MCF 10A (cell line): ENCODE results near the gene QSER1. TPM values are rescaled to one million over a fixed set of nuclear protein-coding genes. Genes with fewer than 3 reads are reported as not detected.
A peak's percentile ranks its signal among the peaks of the same experiment; 100 is the strongest.

Experiments
- BruUV-seq: library from RNA; stranded (reverse); fragments of 400-500 nt; replicated peaks from 2 replicates; lab custom pipeline; 2021; lab: Mats Ljungman, UMichigan
- CTCF ChIA-PET: fragments of 300-600 bp; sonication (Branson Sonifier 250); formaldehyde crosslinking; extraction: SDS; loops from one replicate; lab custom pipeline; 2021; ENCODE audit warnings: antibody characterized with exemption, inconsistent platforms; lab: Yijun Ruan, JAX
- POLR2A ChIA-PET: fragments of 300-600, 350-650 bp; sonication (Branson Sonifier 250); formaldehyde crosslinking; extraction: SDS; loops from one replicate; lab custom pipeline; 2020; ENCODE audit warnings: antibody characterized with exemption, inconsistent platforms; lab: Yijun Ruan, JAX
- DNase-seq: peaks from one replicate; pipeline ENCODE4 v3.0.0-alpha.2; 2018; ENCODE audit not compliant: unreplicated experiment
- H3K27ac Mint-ChIP-seq: one replicate; pipeline ENCODE4 v1.8.0; 2022; ENCODE audit warnings: mild to moderate bottlenecking, low read depth, mixed read lengths; ENCODE audit not compliant: unreplicated experiment
- H3K27me3 Mint-ChIP-seq: one replicate; pipeline ENCODE4 v1.8.0; 2022; ENCODE audit warnings: mixed read lengths; ENCODE audit not compliant: insufficient read depth, unreplicated experiment
- H3K36me3 Mint-ChIP-seq: one replicate; pipeline ENCODE4 v1.8.0; 2022; ENCODE audit warnings: mild to moderate bottlenecking, moderate library complexity, mixed read lengths; ENCODE audit not compliant: insufficient read depth, unreplicated experiment
- H3K4me1 Mint-ChIP-seq: one replicate; pipeline ENCODE4 v1.8.0; 2022; ENCODE audit warnings: mixed read lengths; ENCODE audit not compliant: insufficient read depth, unreplicated experiment
- H3K4me3 Mint-ChIP-seq: one replicate; pipeline ENCODE4 v1.8.0; 2022; ENCODE audit warnings: mild to moderate bottlenecking, moderate library complexity, mixed read lengths; ENCODE audit not compliant: unreplicated experiment
- H3K9me3 Mint-ChIP-seq: one replicate; pipeline ENCODE4 v1.8.0; 2022; ENCODE audit warnings: mixed read lengths; ENCODE audit not compliant: unreplicated experiment
- intact Hi-C: fragments of 100-400 bp; cut with micrococcal nuclease; formaldehyde crosslinking; loops from 2 replicates; pipeline ENCODE4 v1.14.1; 2022
- total RNA-seq: library from RNA; stranded (reverse); gene quantifications from 2 replicates; pipeline ENCODE4 v1.2.3, GENCODE V29; 2022
- TF ChIP-seq, protein P1 (sequence below): fragments of 200-600 bp; IDR thresholded peaks from one replicate; pipeline ENCODE4 v1.8.0; 2022; ENCODE audit warnings: antibody characterized with exemption, mild to moderate bottlenecking; ENCODE audit not compliant: unreplicated experiment

Gene QSER1
- total RNA-seq, 1 experiment from 2014 or later = 39.3 TPM

DNA sequence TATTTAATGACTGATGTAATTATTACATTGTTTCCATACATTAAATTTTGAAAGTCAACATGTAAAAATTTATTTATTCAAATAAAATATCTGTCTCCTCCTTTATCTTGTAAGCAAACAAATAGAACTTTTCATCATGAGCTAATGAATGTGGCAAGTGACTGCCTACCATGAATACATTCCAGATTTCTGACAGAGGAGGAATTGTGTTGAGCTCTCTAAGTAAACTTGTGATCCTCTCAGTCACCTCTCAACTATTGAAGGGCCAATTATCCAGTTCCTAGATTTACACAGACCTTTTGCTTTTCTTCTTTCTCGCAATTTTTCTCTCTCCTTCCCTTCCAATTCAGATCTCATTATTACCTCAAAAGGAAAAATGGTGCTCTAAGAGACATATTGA, 41.4 kb upstream of the QSER1 start:
- CTCF ChIA-PET = interaction anchor here (1.2 kb wide), 1 partner anchor 26 kb away, joined by 4 read pairs; no protein-coding TSS in a partner anchor
- Mint-ChIP-seq H3K9me3 (no peaks in the 10 kb centered on the region), H3K27ac (peak overlapping the region; percentile 82), H3K4me3 (no peak overlapping the region), H3K36me3 (peaks cover 7% of the 10 kb centered on the region), H3K27me3 (no peaks in the 10 kb centered on the region), H3K4me1 (peaks cover 13% of the 10 kb centered on the region)
- no TSS peak for BruUV-seq
- no peak for DNase-seq
- TF ChIP-seq, protein P1, sequence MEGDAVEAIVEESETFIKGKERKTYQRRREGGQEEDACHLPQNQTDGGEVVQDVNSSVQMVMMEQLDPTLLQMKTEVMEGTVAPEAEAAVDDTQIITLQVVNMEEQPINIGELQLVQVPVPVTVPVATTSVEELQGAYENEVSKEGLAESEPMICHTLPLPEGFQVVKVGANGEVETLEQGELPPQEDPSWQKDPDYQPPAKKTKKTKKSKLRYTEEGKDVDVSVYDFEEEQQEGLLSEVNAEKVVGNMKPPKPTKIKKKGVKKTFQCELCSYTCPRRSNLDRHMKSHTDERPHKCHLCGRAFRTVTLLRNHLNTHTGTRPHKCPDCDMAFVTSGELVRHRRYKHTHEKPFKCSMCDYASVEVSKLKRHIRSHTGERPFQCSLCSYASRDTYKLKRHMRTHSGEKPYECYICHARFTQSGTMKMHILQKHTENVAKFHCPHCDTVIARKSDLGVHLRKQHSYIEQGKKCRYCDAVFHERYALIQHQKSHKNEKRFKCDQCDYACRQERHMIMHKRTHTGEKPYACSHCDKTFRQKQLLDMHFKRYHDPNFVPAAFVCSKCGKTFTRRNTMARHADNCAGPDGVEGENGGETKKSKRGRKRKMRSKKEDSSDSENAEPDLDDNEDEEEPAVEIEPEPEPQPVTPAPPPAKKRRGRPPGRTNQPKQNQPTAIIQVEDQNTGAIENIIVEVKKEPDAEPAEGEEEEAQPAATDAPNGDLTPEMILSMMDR = no peak
- intact Hi-C loops = no loop called here
- POLR2A ChIA-PET = interaction anchor here (1.1 to 2.9 kb wide), 4 partner anchors 12 to 42 kb away, joined by 3 to 28 read pairs (median 8); partner anchors contain the start of genes PRRG4 and QSER1

DNA sequence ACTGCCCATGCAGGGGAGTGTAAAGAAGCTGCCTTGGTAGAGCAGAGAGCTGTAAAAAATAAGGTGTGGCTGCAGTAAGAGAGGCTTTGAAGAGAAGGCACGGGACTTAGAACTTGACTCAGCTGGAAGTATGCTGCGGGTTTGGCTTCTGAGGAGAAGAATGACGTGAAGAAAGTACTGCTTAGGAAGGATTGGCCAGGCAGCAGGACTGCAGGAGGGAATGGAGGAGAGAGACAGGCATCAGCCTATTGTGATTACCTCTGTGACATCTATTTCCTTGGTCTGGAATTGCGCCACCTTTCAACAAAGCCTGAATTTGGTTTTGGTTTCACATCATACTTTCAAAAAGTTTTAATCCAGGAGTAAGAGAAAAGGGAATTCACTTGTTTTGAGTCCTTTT, 40.4 kb upstream of the QSER1 start:
- peaks cover 7% of the 10 kb centered on the region for H3K36me3 Mint-ChIP-seq
- DNase-seq = peak; percentile 75
- BruUV-seq = no TSS peak
- H3K27me3 Mint-ChIP-seq = no peaks in the 10 kb centered on the region
- peak overlapping the region; percentile 57 for H3K4me3 Mint-ChIP-seq
- intact Hi-C loops = no loop called here
- TF ChIP-seq, protein P1 = no peak
- POLR2A ChIA-PET = interaction anchor here (0.5 to 2.9 kb wide), 13 partner anchors 10 to 465 kb away, joined by 3 to 28 read pairs (median 4); partner anchors contain the start of genes PRRG4 and QSER1
- peaks cover 13% of the 10 kb centered on the region for H3K4me1 Mint-ChIP-seq
- H3K9me3 Mint-ChIP-seq = no peaks in the 10 kb centered on the region
- CTCF ChIA-PET = interaction anchor here (0.6 to 1.2 kb wide), 2 partner anchors 27 to 915 kb away, joined by 3 to 4 read pairs; no protein-coding TSS in a partner anchor
- peak overlapping the region; percentile 82 for H3K27ac Mint-ChIP-seq

DNA sequence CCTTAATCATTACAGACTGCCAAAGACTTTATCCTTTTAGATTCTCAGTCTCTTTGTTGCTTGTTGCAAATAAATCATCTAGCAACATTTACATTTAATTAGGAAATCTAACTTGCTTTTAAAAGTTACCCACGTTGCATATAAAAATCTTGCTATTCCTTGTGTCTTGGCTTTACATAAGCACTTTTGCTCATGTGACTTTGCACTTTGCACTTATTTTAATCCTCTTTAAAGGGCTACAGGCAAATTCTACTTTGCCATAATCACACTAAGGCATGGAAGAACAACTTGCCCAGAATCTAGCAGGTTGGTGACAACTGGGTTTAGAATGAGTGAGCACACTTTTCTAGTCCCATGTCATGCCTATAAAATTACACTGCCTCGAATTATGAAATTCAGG, 37.0 kb upstream of the QSER1 start:
- Mint-ChIP-seq H3K4me1 (peaks cover 13% of the 10 kb centered on the region), H3K27ac (no peak overlapping the region), H3K9me3 (no peaks in the 10 kb centered on the region), H3K36me3 (peaks cover 7% of the 10 kb centered on the region), H3K27me3 (no peaks in the 10 kb centered on the region), H3K4me3 (no peak overlapping the region)
- ChIA-PET POLR2A (no interaction called here), CTCF (interaction anchor here (1.1 kb wide), 1 partner anchor 37 kb away, joined by 7 read pairs; the partner anchor contains the start of gene QSER1)
- intact Hi-C loops = no loop called here
- TF ChIP-seq, protein P1 = no peak
- no peak for DNase-seq
- no TSS peak for BruUV-seq

DNA sequence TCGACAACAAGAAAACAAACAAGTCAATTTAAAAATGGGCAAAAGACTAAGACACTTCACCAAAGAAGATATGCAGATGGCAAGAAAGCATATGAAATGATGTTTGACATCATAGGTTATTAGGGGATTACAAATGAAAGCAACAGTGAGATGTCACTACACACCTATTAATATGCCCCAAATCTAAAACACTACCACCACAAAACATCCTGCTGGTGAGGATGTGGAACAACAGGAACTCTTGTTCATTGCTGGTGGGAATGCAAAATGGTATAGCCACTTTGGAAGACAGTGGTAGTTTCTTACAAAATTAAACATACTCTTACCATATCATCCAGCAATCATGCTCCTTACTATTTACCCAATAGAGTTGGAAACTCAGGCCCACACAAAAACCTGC, 33.9 kb upstream of the QSER1 start:
- H3K27ac Mint-ChIP-seq = no peak overlapping the region
- CTCF ChIA-PET = interaction anchor here (1.0 to 1.2 kb wide), 3 partner anchors 19 to 66 kb away, joined by 3 to 5 read pairs (median 4); no protein-coding TSS in a partner anchor
- intact Hi-C loops = no loop called here
- TF ChIP-seq, protein P1 = no peak
- no peak overlapping the region for H3K4me3 Mint-ChIP-seq
- no peaks in the 10 kb centered on the region for H3K4me1 Mint-ChIP-seq
- peak; percentile 9 for DNase-seq
- no TSS peak for BruUV-seq
- H3K36me3 Mint-ChIP-seq = no peaks in the 10 kb centered on the region
- H3K9me3 Mint-ChIP-seq = no peaks in the 10 kb centered on the region
- POLR2A ChIA-PET = interaction anchor here (0.7 to 0.9 kb wide), 2 partner anchors 25 to 33 kb away, joined by 3 read pairs; no protein-coding TSS in a partner anchor
- H3K27me3 Mint-ChIP-seq = no peaks in the 10 kb centered on the region
